Lung (tissue), 12 donors: ENCODE results near the gene IRAK1. TPM values are rescaled to one million over a fixed set of nuclear protein-coding genes. Genes with fewer than 3 reads are reported as not detected.

Experiments
- ATAC-seq: fragments of 200-7000 bp; cut with Tn5 transposase; one replicate; pipeline ENCODE4 v1.9.1; 2020; ENCODE audit warnings: moderate number of reproducible peaks; ENCODE audit not compliant: insufficient read depth, low FRiP score
- DNase-seq, 3 donors: peaks; one replicate each; pipeline ENCODE4 v3.0.0-alpha.2; 2013 to 2017
- H3K27ac ChIP-seq, 2 donors: one replicate each; pipeline ENCODE4 v1.5.1; 2013; ENCODE audit warnings: mild to moderate bottlenecking in 2 of 2, moderate library complexity in 2 of 2, control low read depth in 1 of 2, inconsistent platforms in 1 of 2, low read depth in 1 of 2, low read length in 1 of 2
- H3K27me3 ChIP-seq, 3 donors: one replicate each; pipeline ENCODE4 v1.5.1; 2013; ENCODE audit warnings: low read length in 2 of 3; ENCODE audit not compliant: control insufficient read depth in 3 of 3, insufficient read depth in 3 of 3
- H3K36me3 ChIP-seq, 4 donors: one replicate each; pipeline ENCODE4 v1.5.1; 2013; ENCODE audit warnings: low read length in 4 of 4, mild to moderate bottlenecking in 1 of 4, moderate library complexity in 1 of 4; ENCODE audit not compliant: control insufficient read depth in 4 of 4, insufficient read depth in 4 of 4
- H3K4me1 ChIP-seq, 5 donors: one replicate each; pipeline ENCODE4 v1.5.1; 2013; ENCODE audit warnings: low read length in 5 of 5, mild to moderate bottlenecking in 2 of 5, moderate library complexity in 1 of 5; ENCODE audit not compliant: control insufficient read depth in 5 of 5, insufficient read depth in 5 of 5
- H3K4me3 ChIP-seq: one replicate; pipeline ENCODE4 v1.5.1; 2013; ENCODE audit warnings: mild to moderate bottlenecking, control low read depth, moderate library complexity
- H3K9ac ChIP-seq, 2 donors: one replicate each; pipeline ENCODE4 v1.5.1; 2013; ENCODE audit warnings: low read length in 2 of 2, control low read depth in 1 of 2; ENCODE audit not compliant: insufficient read depth in 1 of 2
- H3K9me3 ChIP-seq, 4 donors: one replicate each; pipeline ENCODE4 v1.5.1; 2013; ENCODE audit warnings: low read length in 3 of 4, mild to moderate bottlenecking in 1 of 4, moderate library complexity in 1 of 4; ENCODE audit not compliant: control insufficient read depth in 4 of 4, insufficient read depth in 3 of 4
- WGBS, 2 donors: extraction: QIAGEN DNeasy Blood & Tissue Kit; methylation state at CpG; one replicate each; pipeline ENCODE4 v1.1.7; 2013; 5-methylcytosine and 5-hydroxymethylcytosine counted together
- polyA plus RNA-seq, 2 donors: library from polyadenylated mRNA; stranded (reverse); fragments of 200-250 nt; gene quantifications; one replicate each; pipeline ENCODE4 v1.2.1, GENCODE V29; 2013
- total RNA-seq, 2 donors: library from RNA; depleted of rRNA in 1 of 2; stranded (reverse); fragments of >200 nt in 1 of 2; gene quantifications; one replicate each; pipeline ENCODE4 v1.2.1, GENCODE V29; 2014 to 2021
- TF ChIP-seq, protein P1 (sequence below): IDR thresholded peaks from 2 replicates; pipeline ENCODE4 v1.5.1; 2012; ENCODE audit warnings: mild to moderate bottlenecking; ENCODE audit errors: control extremely low read depth, extremely low read depth
- donor health status: control.
- donor health status: control.
- donor health status: Bipolar disorder and iron deficiency.
- donor health status: healthy.
- donor health status: DM: yes; HTN: yes; CAD: no.

Gene IRAK1
- total and polyA plus RNA-seq, 4 donors, result 24.6 to 153 (median 97.7) TPM

DNA sequence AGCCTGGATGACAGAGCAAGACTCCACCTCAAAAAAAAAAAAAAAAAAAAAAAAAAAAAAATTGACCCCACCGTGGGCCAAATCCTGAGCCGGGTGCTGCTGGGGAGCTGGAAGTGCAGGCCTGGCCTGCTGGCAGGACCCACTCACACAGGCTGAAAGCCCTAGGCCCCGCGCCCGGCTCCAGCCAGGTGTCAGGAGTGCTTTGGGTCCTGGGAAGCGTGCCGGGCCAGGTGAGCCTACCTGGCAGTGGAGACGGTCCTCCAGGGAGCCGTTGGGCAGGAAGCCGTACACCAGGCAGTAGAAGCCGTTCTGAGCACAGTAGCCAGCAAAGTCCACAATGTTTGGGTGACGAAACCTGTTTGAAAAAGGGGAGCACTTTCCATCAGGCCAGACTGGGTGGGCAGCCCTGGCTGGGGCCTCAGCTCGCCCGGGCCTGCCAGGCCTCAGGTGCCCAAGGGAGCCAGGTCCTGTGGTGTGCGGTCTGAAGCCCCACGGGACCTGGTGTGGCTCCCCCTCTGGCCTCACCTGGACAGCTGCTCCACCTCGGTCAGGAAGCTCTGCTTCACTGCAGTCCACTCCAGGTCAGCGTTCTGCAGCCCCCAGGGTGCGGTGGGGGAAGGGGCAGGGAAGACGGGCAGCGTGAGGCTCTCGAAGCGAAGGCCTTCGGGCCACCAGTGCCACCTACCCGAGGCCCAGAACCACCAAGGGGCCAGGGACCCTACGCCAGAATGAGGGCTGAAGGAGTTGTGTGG, 1.8 kb downstream of the IRAK1 start:
- WGBS, 2 donors, result 87 to 88% methylated on average over 20 to 26 of the region's 26 CpGs
- H3K4me3 ChIP-seq, result no peak overlapping the region
- H3K36me3 ChIP-seq, result peaks cover 0 to 26% (median 2%) of the 10 kb centered on the region in 4 donors
- ATAC-seq (no peak), DNase-seq (no peak)
- TF ChIP-seq, protein P1, sequence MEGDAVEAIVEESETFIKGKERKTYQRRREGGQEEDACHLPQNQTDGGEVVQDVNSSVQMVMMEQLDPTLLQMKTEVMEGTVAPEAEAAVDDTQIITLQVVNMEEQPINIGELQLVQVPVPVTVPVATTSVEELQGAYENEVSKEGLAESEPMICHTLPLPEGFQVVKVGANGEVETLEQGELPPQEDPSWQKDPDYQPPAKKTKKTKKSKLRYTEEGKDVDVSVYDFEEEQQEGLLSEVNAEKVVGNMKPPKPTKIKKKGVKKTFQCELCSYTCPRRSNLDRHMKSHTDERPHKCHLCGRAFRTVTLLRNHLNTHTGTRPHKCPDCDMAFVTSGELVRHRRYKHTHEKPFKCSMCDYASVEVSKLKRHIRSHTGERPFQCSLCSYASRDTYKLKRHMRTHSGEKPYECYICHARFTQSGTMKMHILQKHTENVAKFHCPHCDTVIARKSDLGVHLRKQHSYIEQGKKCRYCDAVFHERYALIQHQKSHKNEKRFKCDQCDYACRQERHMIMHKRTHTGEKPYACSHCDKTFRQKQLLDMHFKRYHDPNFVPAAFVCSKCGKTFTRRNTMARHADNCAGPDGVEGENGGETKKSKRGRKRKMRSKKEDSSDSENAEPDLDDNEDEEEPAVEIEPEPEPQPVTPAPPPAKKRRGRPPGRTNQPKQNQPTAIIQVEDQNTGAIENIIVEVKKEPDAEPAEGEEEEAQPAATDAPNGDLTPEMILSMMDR, result no peak
- no peaks in the 10 kb centered on the region for H3K27me3 ChIP-seq
- no peak overlapping the region for H3K9ac ChIP-seq
- H3K27ac ChIP-seq, result no peak overlapping the region
- H3K4me1 ChIP-seq, result peaks cover 3 to 24% (median 8%) of the 10 kb centered on the region in 5 donors
- peaks cover 0 to 6% (median 0%) of the 10 kb centered on the region in 4 donors for H3K9me3 ChIP-seq

DNA sequence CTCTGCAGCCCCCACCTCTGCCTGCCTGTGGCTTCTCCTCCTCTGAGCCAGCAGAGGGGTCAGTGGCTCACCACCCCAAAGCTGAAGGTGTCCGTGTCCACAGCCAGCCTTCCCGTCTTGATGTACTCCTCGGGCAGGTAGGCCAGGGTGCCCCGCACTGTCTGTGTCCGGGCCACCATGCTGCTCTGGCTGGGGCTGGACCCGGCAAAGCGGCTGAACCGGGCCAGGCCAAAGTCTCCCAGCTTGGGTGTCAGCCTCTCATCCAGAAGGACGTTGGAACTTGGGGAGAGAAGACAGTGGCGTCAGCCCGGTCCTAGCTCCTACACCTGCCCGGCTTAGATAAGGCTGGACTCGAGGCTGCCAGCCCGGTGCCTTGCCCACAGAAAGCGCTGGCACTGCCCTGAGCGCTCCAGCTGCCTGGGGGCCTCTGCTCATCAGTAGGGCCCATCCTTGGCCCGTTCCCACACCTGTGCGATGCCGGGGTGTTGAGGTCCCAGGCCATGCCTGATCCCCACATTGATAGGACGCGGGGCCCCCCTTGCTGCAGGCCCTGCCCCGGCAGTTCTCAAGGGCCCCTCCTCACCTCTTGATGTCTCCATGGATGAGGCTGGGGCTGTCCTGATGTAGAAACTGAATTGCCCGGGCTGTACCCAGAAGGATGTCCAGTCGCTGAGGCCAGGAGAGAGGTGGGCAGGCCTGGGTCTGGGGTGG, 3.2 kb downstream of the IRAK1 start:
- Histone ChIP-seq H3K9ac (no peak overlapping the region), H3K36me3 (peaks cover 0 to 28% (median 2%) of the 10 kb centered on the region in 4 donors), H3K9me3 (peaks cover 0 to 6% (median 0%) of the 10 kb centered on the region in 4 donors), H3K4me3 (no peak overlapping the region), H3K27me3 (no peaks in the 10 kb centered on the region), H3K4me1 (peaks cover 3 to 20% (median 8%) of the 10 kb centered on the region in 5 donors), H3K27ac (no peak overlapping the region)
- DNase-seq (no peak), ATAC-seq (no peak)
- TF ChIP-seq, protein P1, result no peak
- 90 to 97% methylated on average over 18 to 24 of the region's 24 CpGs for WGBS, 2 donors

DNA sequence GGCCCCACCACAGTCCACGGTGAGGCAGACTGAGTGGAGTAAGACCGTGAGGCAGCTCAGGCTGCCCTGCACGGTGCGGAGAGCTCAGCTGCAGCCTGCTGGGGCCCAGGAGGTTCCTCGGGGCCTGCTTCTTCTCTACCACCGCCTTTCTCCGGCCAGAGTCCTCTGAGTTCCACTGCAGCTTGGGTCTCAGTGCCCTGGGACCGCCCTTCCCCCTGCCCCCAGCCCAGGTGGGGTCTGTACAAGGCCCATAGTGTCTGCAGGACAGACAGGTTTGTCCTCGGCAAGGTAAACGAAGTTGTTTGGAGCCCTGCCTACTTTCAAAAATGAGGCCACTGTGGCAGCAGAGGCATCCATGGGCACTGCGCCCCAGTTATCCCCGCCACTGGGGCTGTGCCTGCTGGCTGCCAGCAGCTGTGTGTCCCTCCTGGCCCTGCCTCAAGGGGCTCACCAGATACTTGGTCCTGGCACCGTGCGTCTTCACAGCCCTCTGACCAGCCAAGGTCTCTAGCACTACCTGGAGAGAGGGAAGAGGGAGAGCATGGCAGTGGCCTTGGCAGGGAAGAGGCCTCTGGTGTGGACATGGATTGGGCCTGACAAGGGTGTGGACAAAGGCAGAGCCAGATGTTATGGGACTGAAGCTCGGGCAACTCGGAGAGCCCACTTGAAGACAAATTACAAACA, 4.0 kb downstream of the IRAK1 start:
- H3K27ac ChIP-seq, result no peak overlapping the region
- no peaks in the 10 kb centered on the region for H3K27me3 ChIP-seq
- H3K4me3 ChIP-seq, result no peak overlapping the region
- peaks cover 2 to 14% (median 4%) of the 10 kb centered on the region in 5 donors for H3K4me1 ChIP-seq
- ATAC-seq (no peak), DNase-seq (no peak)
- 81 to 87% methylated on average over 8 to 16 of the region's 16 CpGs for WGBS, 2 donors
- H3K9ac ChIP-seq, result no peak overlapping the region
- peaks cover 0 to 28% (median 2%) of the 10 kb centered on the region in 4 donors for H3K36me3 ChIP-seq
- peaks cover 0 to 3% (median 0%) of the 10 kb centered on the region in 4 donors for H3K9me3 ChIP-seq
- TF ChIP-seq, protein P1, result no peak
